NCI-H2196 treated with DMSO at 0.1 percent for 48 hours (cell line): ENCODE results near the gene ABR.
"Not testable (repeated sequence)": the region's sequence is repeated elsewhere in the genome, so short reads cannot be mapped to it uniquely, and the experiment has no call there.

ENCODE experiments used
- DNase-seq: peaks from one replicate; lab custom pipeline; 2025; ENCODE audit not compliant: unreplicated experiment; lab: John Stamatoyannopoulos, UW

The ABR gene

GRCh38 chr17:1073963-1074625, 105.7 kb downstream of the ABR start:
- DNase-seq, result not testable (repeated sequence)

DNA sequence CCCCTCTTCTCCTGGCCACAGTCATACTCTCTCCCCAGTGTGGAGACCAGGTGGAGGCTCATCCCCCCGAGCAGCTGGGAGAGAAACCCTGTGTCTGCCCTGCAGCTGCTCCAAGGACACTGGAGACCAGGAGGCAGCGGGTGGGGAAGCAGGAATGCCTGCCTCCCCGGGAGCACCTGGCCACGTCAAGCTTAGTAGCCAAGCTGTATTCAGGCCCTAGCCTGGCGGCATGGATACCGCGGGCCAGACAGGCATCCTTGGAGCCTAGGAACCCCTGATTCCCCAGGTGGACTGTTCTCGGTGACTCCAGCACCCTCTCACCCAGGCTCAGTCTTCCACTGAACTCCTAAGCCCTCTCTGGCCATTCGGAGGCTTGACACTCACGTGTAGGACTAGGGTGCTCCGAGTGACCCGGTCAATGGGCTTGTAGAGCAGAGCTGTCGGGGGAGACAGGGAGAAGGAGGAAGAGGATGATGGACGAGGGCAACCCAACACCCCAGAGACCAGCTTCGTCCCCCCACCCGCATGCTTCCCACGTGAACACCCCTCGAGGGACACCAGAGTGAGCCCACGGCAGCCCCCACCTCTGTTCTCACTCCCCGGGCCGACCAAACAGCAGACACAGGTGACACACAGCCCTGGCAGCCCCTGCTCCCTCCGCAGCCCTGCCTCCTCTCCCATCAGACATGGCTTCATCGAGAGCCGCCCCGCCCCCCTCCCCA, 106.4 kb downstream of the ABR start:
- DNase-seq, result no peak

DNA sequence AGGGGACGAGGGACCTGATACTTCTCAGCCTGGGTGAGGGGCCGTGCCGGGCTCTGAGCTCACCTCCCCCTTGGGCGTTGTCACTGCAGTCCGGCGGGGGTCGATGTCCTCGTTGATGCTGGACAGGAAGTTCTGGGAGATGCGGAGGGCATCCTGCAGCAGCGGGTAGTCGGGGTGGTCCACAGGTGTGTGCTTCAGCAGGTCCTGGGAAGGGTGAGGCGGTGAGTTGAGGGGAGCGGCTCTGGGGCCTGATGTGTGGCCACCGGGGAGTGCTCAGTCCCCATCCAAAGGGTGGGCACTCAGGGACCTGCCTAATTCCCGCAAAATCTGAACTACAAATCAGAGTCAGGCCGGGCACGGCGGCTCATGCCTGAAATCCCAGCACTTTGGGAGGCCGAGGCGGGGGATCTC, 107.2 kb downstream of the ABR start:
- no peak for DNase-seq

- DNase-seq, result no peak
These were observed 108.5 kb downstream of the ABR start for GRCh38 chr17:1071103-1071825.

- DNase-seq, result no peak
These were observed 109.4 kb downstream of the ABR start for GRCh38 chr17:1070411-1070810.

DNA sequence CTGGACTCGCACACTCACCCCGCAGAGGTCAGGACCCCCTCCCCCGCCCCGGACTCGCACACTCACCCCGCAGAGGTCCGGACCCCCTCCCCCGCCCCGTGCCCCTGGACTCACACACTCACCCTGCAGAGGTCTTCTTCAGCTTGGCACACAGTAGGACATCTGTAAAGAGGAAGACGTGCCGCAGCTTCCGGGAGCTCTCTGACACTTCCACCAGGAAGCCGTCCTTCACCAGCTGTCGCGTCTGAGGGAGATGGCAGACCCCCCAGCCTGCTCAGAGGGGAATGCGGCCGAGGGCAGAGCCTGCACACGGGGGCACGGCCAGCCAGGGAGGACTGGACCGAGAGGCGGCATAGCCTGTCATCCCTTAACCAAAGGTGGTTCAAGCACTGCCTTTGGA, 109.9 kb downstream of the ABR start:
- no peak for DNase-seq

DNA sequence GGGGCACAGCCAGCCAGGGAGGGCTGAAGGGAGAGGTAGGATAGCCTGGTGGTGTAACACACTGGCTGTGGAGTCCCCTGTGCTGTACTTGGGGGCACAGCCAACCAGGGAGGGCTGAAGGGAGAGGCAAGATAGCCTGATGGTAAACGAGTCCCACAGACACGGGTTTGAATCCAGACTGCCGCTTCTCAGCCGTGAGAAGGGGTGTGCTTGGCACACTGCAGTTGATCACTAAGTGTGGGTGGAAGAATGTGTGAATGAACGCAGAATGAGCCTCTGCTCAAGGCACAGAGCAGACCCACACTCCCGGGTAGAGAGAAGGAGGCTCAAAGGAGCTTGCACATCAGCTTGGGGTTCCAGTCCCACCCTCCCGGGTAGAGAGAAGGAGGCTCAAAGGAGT, 111.4 kb downstream of the ABR start:
- no peak for DNase-seq

GRCh38 chr17:1067282-1067956, 112.4 kb downstream of the ABR start:
- no peak for DNase-seq

- DNase-seq, result not testable (repeated sequence)
These were observed 114.4 kb downstream of the ABR start for GRCh38 chr17:1065416-1065815.

DNA sequence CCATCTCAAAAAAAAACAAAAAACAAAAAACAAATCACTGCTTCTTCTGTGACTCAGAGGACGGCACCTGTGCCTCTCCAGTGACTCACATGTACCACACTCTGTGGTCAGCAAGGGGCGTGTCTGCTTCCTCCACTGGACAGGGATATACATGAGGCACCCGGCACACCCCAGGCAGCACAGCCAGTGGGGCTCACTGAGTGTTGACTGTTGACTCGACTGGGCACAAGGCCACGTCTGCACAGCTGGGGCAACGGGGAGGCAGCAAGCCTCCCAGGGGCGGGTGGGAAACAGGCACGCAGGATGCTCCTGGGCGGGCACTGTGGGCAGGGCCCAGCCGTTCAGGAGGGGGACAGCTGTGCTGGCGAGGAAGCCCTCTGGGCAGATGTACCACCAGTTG, 118.8 kb downstream of the ABR start:
- DNase-seq, result no peak

GRCh38 chr17:1059131-1059795, 120.5 kb downstream of the ABR start:
- DNase-seq, result no peak

DNA sequence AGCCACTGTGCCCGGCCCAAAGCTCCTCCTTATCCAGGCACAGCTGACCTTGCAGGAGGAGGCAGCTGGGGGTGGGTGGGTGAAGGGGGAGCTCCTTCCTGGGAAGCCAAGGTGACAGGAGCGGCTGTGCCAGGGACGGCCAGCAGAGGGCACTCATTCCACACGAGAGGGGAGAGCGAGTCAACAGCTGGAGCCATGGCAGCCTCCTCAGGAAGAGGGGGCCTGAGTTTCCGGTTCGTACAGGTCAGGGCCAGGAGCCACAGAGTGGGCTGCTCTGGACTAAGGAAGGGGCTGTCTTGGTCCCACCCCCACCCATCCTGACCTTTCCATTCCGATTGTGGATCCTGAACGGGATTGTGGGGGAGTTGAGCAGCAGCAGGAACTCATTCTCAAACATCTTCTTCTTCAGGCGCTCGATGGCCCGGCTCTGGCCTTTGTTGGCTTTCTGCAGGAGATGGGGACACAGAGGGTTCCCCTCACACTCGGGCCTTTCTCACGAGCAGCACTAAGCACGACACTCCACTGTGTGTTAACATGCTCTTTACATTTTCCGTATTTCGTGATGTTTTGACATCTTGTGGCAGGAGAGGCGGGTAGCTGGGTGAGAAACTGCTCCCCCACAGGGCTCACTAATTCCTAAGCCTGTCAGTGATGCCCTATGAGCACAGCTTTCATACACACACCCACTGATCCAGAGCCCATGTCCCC, 121.2 kb downstream of the ABR start:
- no peak for DNase-seq

- DNase-seq, result no peak
These were observed 123.0 kb downstream of the ABR start for GRCh38 chr17:1056761-1057160.

DNA sequence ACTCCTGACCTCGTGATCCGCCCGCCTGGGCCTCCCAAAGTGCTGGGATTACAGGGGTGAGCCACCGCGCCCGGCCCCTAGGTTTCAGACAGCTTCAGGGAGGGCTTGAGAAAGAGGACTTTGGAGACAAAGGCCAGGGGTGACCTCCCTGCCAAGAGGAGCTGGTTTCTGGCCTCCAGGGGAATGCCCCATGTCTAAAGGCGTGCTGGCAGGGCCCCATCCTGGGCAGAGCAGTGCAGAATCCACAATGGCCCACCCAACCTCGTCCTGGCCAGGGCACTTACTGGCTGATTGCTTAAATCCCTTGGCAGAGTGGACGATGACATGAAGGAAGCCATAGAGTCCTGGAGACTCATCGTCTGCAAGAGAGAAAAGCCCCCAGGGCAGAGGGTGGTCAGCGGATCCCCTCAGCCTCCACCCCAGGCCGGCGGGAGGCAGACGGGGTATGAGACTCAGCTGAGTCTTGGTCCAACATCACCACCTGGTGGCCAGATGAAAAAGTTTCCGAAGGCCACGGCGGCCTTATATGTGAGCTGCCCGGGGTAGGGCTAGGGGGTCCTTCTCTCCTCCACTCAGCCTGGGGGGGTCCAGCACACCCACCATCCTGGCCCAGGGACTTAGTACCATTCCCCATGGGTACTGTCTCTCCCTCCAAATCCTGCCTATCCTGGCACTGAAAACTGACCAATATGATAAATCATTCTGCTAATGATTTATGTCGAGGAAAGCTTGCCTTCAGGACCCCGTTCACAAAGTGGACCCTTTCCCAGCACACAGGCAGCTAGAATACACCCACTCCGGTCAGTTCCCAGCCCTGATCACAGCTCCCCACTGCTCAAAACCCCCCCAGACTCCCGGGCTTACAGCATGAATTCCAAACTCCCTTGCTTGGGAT, 123.8 kb downstream of the ABR start:
- DNase-seq, result no peak

GRCh38 chr17:1055231-1055630, 124.5 kb downstream of the ABR start:
- DNase-seq, result no peak

DNA sequence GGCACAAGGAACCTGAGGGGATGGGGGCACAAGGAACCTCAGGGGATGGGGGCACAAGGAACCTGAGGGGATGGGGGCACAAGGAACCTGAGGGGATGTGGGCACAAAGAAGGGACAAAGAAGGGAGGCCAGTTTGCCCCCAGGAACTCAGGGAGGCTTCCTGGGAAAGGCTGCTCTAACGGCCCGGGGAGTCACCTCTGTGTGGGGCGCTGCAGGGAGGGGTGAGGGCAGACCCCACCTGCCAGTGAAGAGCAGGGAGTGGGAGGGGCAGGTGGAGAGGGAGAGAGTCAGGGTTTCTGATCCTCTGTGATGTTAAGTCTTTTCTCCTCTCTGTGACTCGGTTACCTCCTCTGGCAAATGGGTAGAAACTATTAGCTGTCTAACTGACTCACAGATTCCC, 125.1 kb downstream of the ABR start:
- DNase-seq, result no peak

DNA sequence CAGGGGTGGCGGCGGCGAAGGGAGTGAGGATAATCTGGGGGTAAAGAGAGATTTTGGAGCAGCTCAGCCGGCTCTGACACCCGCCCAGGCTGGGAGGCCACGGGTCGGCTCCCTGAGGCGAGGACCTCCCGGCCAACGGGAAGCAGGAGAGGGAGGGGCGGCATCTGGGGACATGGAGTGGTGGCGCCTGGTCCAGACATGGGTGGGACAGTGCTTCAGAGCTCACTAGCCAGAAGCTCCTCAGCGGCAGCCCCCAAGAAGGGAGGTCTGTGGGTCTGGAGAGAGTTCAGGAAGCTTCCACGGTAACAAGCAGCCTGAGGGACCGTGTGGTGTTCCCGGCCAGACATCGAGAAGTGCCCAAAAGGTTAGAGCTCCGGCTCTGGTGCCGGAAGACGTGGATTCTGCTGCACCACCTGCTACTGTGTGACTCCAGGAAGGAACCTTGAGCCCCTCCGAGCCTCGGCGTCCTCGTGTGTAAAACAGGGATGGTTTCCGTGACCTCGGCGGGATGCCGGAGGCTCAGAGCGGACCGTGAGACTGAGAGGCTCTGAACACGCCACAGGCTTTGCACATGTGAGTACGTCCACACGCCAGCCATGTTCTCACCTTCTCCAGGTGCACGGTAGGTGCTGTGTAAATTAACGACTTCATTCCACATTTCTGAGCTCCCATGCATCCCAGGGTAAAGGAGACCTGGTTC, 126.0 kb downstream of the ABR start:
- DNase-seq, result no peak

DNA sequence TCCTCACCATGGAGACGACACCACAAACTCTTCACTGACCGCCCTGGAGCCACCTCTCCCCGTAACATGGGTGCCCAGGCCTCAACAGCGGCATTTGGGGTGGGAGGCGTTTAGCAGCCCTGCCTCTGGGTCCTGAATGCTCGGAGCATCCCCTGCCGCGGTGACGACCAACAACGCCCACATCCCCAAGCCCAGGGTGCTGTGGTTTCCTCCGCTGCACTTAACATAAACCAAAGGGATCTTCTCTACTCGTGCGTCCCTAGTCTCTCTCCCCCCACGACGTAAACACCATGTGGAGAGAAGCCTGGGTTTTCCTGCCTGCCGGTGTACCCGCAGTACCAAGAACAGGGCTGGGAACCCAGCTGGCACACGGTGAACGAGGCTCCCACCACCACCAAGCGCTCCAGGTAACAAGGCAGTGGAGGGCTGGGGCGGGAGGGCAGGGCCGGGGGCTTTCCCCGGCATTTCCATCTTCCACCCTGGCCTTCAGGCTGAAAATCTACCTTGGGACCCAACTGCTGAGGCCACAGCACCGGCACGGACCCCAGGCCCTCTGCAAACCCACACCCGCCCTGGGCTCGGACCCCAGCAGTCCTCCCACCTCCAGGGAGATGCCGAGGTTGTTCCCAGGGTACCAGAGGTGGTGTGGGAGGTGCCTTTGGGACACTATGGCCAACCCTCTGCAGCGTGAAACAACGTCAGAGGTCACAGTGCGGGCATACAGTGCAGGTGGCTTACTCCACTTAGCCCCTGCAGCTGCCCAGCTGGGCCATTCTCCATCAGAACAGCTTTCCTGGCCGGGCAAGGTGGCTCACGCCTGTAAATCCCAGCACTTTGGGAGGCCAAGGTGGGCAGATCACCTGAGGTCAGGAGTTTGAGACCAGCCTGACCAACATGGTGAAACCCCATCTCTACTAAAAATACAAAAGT, 128.5 kb downstream of the ABR start:
- DNase-seq, result no peak
